ENCODE measurements around the gene POP7. TPM values are rescaled to one million over a fixed set of nuclear protein-coding genes. Genes with fewer than 3 reads are reported as not detected.

Gene POP7
- total and polyA plus RNA-seq, 10 donors, result 14.9 to 39.1 (median 18.8) TPM

DNA sequence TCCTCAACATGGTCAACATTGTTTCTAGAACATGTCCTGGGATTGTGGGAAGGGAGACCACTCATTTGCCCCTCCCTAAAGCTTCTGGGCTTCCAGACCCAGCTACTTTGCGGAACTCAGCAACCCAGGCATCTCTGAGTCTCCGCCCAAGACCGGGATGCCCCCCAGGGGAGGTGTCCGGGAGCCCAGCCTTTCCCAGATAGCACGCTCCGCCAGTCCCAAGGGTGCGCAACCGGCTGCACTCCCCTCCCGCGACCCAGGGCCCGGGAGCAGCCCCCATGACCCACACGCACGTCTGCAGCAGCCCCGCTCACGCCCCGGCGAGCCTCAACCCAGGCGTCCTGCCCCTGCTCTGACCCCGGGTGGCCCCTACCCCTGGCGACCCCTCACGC is 14.4 kb downstream of the POP7 start, which contains the start of gene EPO:
Gene EPO (plus strand): TSS at position 190 of the 392 bp plus-strand sequence. CDS start 513 bp downstream, outside the sequence.
- no peak for DNase-seq

GRCh38 chr7:100720671-100721504 is 15.0 kb downstream of the POP7 start:
- Histone ChIP-seq H3K4me3 (peak overlapping the region in 1 of 8 donors; percentile 42), H3K27ac (no peak overlapping the region), H3K9me3 (peaks cover 0 to 17% (median 8%) of the 10 kb centered on the region in 8 donors), H3K27me3 (replicated peaks in 1 of 7) (peaks cover 0 to 82% (median 41%) of the 10 kb centered on the region in 7 donors), H3K36me3 (no peaks in the 10 kb centered on the region), H3K4me1 (peaks cover 0 to 27% (median 16%) of the 10 kb centered on the region in 6 donors)
- intact Hi-C loops (cut with DNase I; ENCODE audit: low total_unique reads), result no loop called here
- no peak for DNase-seq
- no peak for TF ChIP-seq POLR2AphosphoS5 (IDR thresholded peaks at IDR 0.05)
- no peak for TF ChIP-seq POLR2A (IDR thresholded peaks at IDR 0.05)
- TF ChIP-seq, protein P1, sequence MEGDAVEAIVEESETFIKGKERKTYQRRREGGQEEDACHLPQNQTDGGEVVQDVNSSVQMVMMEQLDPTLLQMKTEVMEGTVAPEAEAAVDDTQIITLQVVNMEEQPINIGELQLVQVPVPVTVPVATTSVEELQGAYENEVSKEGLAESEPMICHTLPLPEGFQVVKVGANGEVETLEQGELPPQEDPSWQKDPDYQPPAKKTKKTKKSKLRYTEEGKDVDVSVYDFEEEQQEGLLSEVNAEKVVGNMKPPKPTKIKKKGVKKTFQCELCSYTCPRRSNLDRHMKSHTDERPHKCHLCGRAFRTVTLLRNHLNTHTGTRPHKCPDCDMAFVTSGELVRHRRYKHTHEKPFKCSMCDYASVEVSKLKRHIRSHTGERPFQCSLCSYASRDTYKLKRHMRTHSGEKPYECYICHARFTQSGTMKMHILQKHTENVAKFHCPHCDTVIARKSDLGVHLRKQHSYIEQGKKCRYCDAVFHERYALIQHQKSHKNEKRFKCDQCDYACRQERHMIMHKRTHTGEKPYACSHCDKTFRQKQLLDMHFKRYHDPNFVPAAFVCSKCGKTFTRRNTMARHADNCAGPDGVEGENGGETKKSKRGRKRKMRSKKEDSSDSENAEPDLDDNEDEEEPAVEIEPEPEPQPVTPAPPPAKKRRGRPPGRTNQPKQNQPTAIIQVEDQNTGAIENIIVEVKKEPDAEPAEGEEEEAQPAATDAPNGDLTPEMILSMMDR (IDR thresholded peaks at IDR 0.05 in 8 of 11, conservative IDR thresholded peaks at IDR 0.05 in 3 of 11), result no peak
- WGBS, 5 donors, result 3 to 15% (median 6%) methylated on average over 7 to 56 of the region's 56 CpGs

More for the DNA sequence above, 14.4 kb downstream of the POP7 start, which contains the start of gene EPO:
- Histone ChIP-seq H3K27ac (no peak within 1 kb of the TSS), H3K4me3 (peak within 1 kb of the TSS in 1 of 8 donors; percentile 42), H3K9me3 (peaks cover 0 to 17% (median 8%) of the 10 kb centered on the region in 8 donors), H3K27me3 (replicated peaks in 1 of 7) (peaks cover 0 to 82% (median 41%) of the 10 kb centered on the region in 7 donors), H3K36me3 (no peaks in the 10 kb centered on the region), H3K4me1 (peaks cover 0 to 21% (median 15%) of the 10 kb centered on the region in 6 donors)
- 2 to 10% (median 3%) methylated on average over 5 to 21 of the region's 21 CpGs for WGBS, 5 donors
- intact Hi-C loops (cut with DNase I; ENCODE audit: low total_unique reads), result no loop called here
- TF ChIP-seq, protein P1 (IDR thresholded peaks at IDR 0.05 in 8 of 11, conservative IDR thresholded peaks at IDR 0.05 in 3 of 11), result no peak
- TF ChIP-seq POLR2A (IDR thresholded peaks at IDR 0.05) (no peak), POLR2AphosphoS5 (IDR thresholded peaks at IDR 0.05) (no peak)

DNA sequence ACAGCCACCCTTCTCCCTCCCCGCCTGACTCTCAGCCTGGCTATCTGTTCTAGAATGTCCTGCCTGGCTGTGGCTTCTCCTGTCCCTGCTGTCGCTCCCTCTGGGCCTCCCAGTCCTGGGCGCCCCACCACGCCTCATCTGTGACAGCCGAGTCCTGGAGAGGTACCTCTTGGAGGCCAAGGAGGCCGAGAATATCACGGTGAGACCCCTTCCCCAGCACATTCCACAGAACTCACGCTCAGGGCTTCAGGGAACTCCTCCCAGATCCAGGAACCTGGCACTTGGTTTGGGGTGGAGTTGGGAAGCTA is 15.5 kb downstream of the POP7 start:
- no peak overlapping the region for H3K4me3 ChIP-seq
- no peak for DNase-seq
- intact Hi-C loops (cut with DNase I; ENCODE audit: low total_unique reads), result no loop called here
- H3K27me3 ChIP-seq (replicated peaks in 1 of 7), result peaks cover 0 to 86% (median 41%) of the 10 kb centered on the region in 7 donors
- no peaks in the 10 kb centered on the region for H3K36me3 ChIP-seq
- H3K4me1 ChIP-seq, result peaks cover 0 to 27% (median 16%) of the 10 kb centered on the region in 6 donors
- 71 to 94% (median 84%) methylated on average over 8 of the region's 8 CpGs for WGBS, 5 donors
- H3K9me3 ChIP-seq, result peaks cover 0 to 17% (median 8%) of the 10 kb centered on the region in 8 donors
- H3K27ac ChIP-seq, result no peak overlapping the region
- TF ChIP-seq, protein P1 (IDR thresholded peaks at IDR 0.05 in 8 of 11, conservative IDR thresholded peaks at IDR 0.05 in 3 of 11), result no peak
- no peak for TF ChIP-seq POLR2AphosphoS5 (IDR thresholded peaks at IDR 0.05)
- no peak for TF ChIP-seq POLR2A (IDR thresholded peaks at IDR 0.05)

All from spleen (tissue), 11 donors.